ENCODE measurements around the gene YY1. TPM values are rescaled to one million over a fixed set of nuclear protein-coding genes. Genes with fewer than 3 reads are reported as not detected.

Gene YY1
- polyA plus RNA-seq, 3 donors, result 13.3 to 35.2 (median 15.7) TPM

GRCh38 chr14:100201701-100202100 lies 37.2 kb upstream of the YY1 start:
- H3K4me2 ChIP-seq (replicated peaks; ENCODE audit: extremely low read depth, low read length, poor library complexity, severe bottlenecking), result no peak overlapping the region
- no peaks in the 10 kb centered on the region for H3K79me2 ChIP-seq (ENCODE audit: insufficient read depth, low read length)
- no peaks in the 10 kb centered on the region for H3K4me1 Mint-ChIP-seq
- no peaks in the 10 kb centered on the region for H3K36me3 ChIP-seq (replicated peaks in 1 of 2; ENCODE audit: control insufficient read depth in 1 of 2, insufficient read depth in 2 of 2, low read length in 2 of 2)
- no peak overlapping the region for H3K27ac ChIP-seq (ENCODE audit: low read depth in 1 of 2, low read length in 2 of 2)
- no peak overlapping the region for H3K4me3 ChIP-seq (replicated peaks in 1 of 3; ENCODE audit: low read depth in 2 of 3, low read length in 3 of 3)
- intact Hi-C loops (cut with micrococcal nuclease), result no loop called here
- no peaks in the 10 kb centered on the region for H3K9me3 ChIP-seq (replicated peaks in 1 of 2; ENCODE audit: control insufficient read depth in 1 of 2, insufficient read depth in 1 of 2, low read length in 2 of 2)
- H2AFZ ChIP-seq (ENCODE audit: insufficient read depth, low read depth, low read length, poor library complexity, severe bottlenecking), result no peak overlapping the region
- no peaks in the 10 kb centered on the region for H4K20me1 ChIP-seq (ENCODE audit: insufficient read depth, low read length)
- 100% methylated on average over 2 of the region's 5 CpGs for WGBS (ENCODE audit: insufficient coverage)
- no peak for TF ChIP-seq CTCF (IDR thresholded peaks at IDR 0.05)
- no peaks in the 10 kb centered on the region for H3K9me3 Mint-ChIP-seq
- no peaks in the 10 kb centered on the region for H3K27me3 ChIP-seq (ENCODE audit: control insufficient read depth in 2 of 2, insufficient read depth in 2 of 2, low read length in 2 of 2)
- H3K4me1 ChIP-seq (ENCODE audit: control insufficient read depth in 1 of 2, insufficient read depth in 2 of 2, low read length in 2 of 2), result no peaks in the 10 kb centered on the region
- H3K27ac Mint-ChIP-seq, result no peak overlapping the region
- H3K9ac ChIP-seq (ENCODE audit: insufficient read depth, low read length, poor library complexity, severe bottlenecking), result no peak overlapping the region
- no peak overlapping the region for H3K4me3 Mint-ChIP-seq
- H3K36me3 Mint-ChIP-seq, result no peaks in the 10 kb centered on the region
- H3K27me3 Mint-ChIP-seq (ENCODE audit: low read depth in 3 of 3), result peaks cover 1 to 6% (median 4%) of the 10 kb centered on the region in 3 donors
- no peak for DNase-seq

- Histone ChIP-seq H3K9me3 (replicated peaks in 1 of 2; ENCODE audit: control insufficient read depth in 1 of 2, insufficient read depth in 1 of 2, low read length in 2 of 2) (peaks cover 0 to 3% of the 10 kb centered on the region in 2 donors), H3K79me2 (ENCODE audit: insufficient read depth, low read length) (no peaks in the 10 kb centered on the region), H3K27me3 (ENCODE audit: control insufficient read depth in 2 of 2, insufficient read depth in 2 of 2, low read length in 2 of 2) (no peaks in the 10 kb centered on the region), H3K9ac (ENCODE audit: insufficient read depth, low read length, poor library complexity, severe bottlenecking) (no peak overlapping the region), H2AFZ (ENCODE audit: insufficient read depth, low read depth, low read length, poor library complexity, severe bottlenecking) (no peak overlapping the region), H3K4me2 (replicated peaks; ENCODE audit: extremely low read depth, low read length, poor library complexity, severe bottlenecking) (no peak overlapping the region), H3K4me1 (ENCODE audit: control insufficient read depth in 1 of 2, insufficient read depth in 2 of 2, low read length in 2 of 2) (no peaks in the 10 kb centered on the region), H3K4me3 (replicated peaks in 1 of 3; ENCODE audit: low read depth in 2 of 3, low read length in 3 of 3) (no peak overlapping the region), H3K27ac (ENCODE audit: low read depth in 1 of 2, low read length in 2 of 2) (no peak overlapping the region), H4K20me1 (ENCODE audit: insufficient read depth, low read length) (no peaks in the 10 kb centered on the region), H3K36me3 (replicated peaks in 1 of 2; ENCODE audit: control insufficient read depth in 1 of 2, insufficient read depth in 2 of 2, low read length in 2 of 2) (no peaks in the 10 kb centered on the region)
- peaks cover 1 to 8% (median 4%) of the 10 kb centered on the region in 3 donors for H3K27me3 Mint-ChIP-seq (ENCODE audit: low read depth in 3 of 3)
- no peaks in the 10 kb centered on the region for H3K36me3 Mint-ChIP-seq
- H3K4me1 Mint-ChIP-seq, result no peaks in the 10 kb centered on the region
- no peak for TF ChIP-seq CTCF (IDR thresholded peaks at IDR 0.05)
- H3K4me3 Mint-ChIP-seq, result no peak overlapping the region
- 0% methylated on average over 1 of the region's 4 CpGs for WGBS (ENCODE audit: insufficient coverage)
- DNase-seq, result no peak
- no peak overlapping the region for H3K27ac Mint-ChIP-seq
- peaks cover 0 to 5% (median 4%) of the 10 kb centered on the region in 7 donors for H3K9me3 Mint-ChIP-seq
- intact Hi-C loops (cut with micrococcal nuclease), result no loop called here
Measured at GRCh38 chr14:100202712-100203111, 36.2 kb upstream of the YY1 start.

Measured in CD14-positive monocyte (primary cell).